ENCODE data around the gene ZSCAN22.

DNA sequence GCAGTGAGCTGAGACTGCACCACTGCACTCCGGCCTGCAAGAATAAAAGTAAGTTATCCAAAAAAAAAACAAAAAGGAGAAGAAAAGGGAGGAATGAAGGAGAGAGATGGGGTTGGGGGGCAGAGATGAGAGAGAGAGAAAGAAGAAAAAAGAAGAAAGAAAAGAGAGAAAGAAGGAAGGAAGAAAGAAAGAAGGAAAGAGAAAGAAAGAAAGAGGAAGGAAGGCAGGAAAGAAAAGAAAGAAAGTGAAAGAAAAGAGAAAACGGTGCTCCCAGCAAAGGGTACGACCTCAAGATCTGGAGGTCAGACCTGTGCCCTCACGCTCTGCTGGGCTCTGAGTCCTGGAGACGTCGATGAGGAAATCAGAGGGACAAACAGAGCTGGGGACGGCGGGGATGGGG, 22.8 kb downstream of the ZSCAN22 start:
- TF ChIP-seq, protein P1, sequence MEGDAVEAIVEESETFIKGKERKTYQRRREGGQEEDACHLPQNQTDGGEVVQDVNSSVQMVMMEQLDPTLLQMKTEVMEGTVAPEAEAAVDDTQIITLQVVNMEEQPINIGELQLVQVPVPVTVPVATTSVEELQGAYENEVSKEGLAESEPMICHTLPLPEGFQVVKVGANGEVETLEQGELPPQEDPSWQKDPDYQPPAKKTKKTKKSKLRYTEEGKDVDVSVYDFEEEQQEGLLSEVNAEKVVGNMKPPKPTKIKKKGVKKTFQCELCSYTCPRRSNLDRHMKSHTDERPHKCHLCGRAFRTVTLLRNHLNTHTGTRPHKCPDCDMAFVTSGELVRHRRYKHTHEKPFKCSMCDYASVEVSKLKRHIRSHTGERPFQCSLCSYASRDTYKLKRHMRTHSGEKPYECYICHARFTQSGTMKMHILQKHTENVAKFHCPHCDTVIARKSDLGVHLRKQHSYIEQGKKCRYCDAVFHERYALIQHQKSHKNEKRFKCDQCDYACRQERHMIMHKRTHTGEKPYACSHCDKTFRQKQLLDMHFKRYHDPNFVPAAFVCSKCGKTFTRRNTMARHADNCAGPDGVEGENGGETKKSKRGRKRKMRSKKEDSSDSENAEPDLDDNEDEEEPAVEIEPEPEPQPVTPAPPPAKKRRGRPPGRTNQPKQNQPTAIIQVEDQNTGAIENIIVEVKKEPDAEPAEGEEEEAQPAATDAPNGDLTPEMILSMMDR (IDR thresholded peaks at IDR 0.05; ENCODE audit: low read length): no peak
- TF ChIP-seq EZH2 (IDR thresholded peaks at IDR 0.05; ENCODE audit: borderline replicate concordance, low read length): no peak

Measured in OCI-LY1 (cell line).